HEK293 (cell line): ENCODE results near the gene KCNMA1.

Experiments used
- CTCF ChIA-PET: fragments of 350-600 bp; formaldehyde crosslinking; extraction: SDS; loops from one replicate; lab custom pipeline; 2021; ENCODE audit warnings: antibody characterized with exemption; lab: Yijun Ruan, JAX
- POLR2A ChIA-PET: fragments of 300-600 bp; formaldehyde crosslinking; extraction: SDS; loops from one replicate; lab custom pipeline; 2020; ENCODE audit warnings: antibody characterized with exemption, inconsistent platforms; lab: Yijun Ruan, JAX
- H3K27ac ChIP-seq: fragments of 200-500 bp; sonication (Bioruptor generic); 2 replicates; pipeline ENCODE4 v1.5.1; 2014; ENCODE audit warnings: low read depth, low read length, control low read depth, inconsistent platforms; ENCODE audit errors: extremely low read depth
- H3K36me3 ChIP-seq, 2 experiments: fragments of 200-500 bp in 1 of 2; sonication (Bioruptor generic) in 1 of 2; 1 replicate in 1 of 2; 2 replicates in 1 of 2; pipeline ENCODE4 v1.5.1; 2014 to 2017; ENCODE audit warnings: inconsistent platforms in 2 of 2, low read length in 2 of 2; ENCODE audit not compliant: control insufficient read depth in 2 of 2, insufficient read depth in 1 of 2
- H3K4me1 ChIP-seq: fragments of 200-500 bp; sonication (Bioruptor generic); 2 replicates; pipeline ENCODE4 v1.5.1; 2014; ENCODE audit warnings: mild to moderate bottlenecking, low read length, inconsistent platforms; ENCODE audit not compliant: control insufficient read depth, insufficient read depth
- H3K4me3 ChIP-seq: 2 replicates; pipeline ENCODE4 v1.5.1; 2011; ENCODE audit warnings: low read depth, mild to moderate bottlenecking, control low read depth, low read length, moderate library complexity
- H3K9me3 ChIP-seq: fragments of 200-500 bp; sonication (Bioruptor generic); 2 replicates; pipeline ENCODE4 v1.5.1; 2014; ENCODE audit warnings: low read depth, low read length, inconsistent platforms; ENCODE audit not compliant: control insufficient read depth, insufficient read depth
- BCL11B ChIP-seq: fragments of 450-650 bp; formaldehyde crosslinking; IDR thresholded peaks from 2 replicates; pipeline ENCODE4 v1.5.1; 2016; ENCODE audit warnings: low read depth, missing biosample characterization, missing genetic modification characterization
- MEIS1 ChIP-seq: sonication (generic); formaldehyde crosslinking; IDR thresholded peaks from 2 replicates; pipeline ENCODE4 v1.8.1; 2022; ENCODE audit warnings: missing genetic modification reagents, mild to moderate bottlenecking, borderline replicate concordance
- ZNF18 ChIP-seq: fragments of 450-650 bp; formaldehyde crosslinking; IDR thresholded peaks from 2 replicates; pipeline ENCODE4 v1.5.1; 2016; ENCODE audit warnings: missing biosample characterization, missing genetic modification characterization
- ZNF214 ChIP-seq: fragments of 450-650 bp; formaldehyde crosslinking; IDR thresholded peaks from 2 replicates; pipeline ENCODE4 v1.5.1; 2017; ENCODE audit warnings: missing biosample characterization, mild to moderate bottlenecking, missing genetic modification characterization, borderline replicate concordance
- ZNF223 ChIP-seq: fragments of 450-650 bp; formaldehyde crosslinking; IDR thresholded peaks from 2 replicates; pipeline ENCODE4 v1.5.1; 2016; ENCODE audit warnings: missing biosample characterization, missing genetic modification characterization
- ZNF274 ChIP-seq, 2 experiments: fragments of 200-500 bp in 1 of 2; fragments of 450-650 bp in 1 of 2; sonication (Bioruptor generic) in 1 of 2; formaldehyde crosslinking in 1 of 2; IDR thresholded peaks; 2 replicates each; pipeline versions ENCODE4 v1.5.1 to v1.6.1; 2014 to 2016; ENCODE audit warnings: borderline replicate concordance in 1 of 2, inconsistent platforms in 1 of 2, low read length in 1 of 2, missing biosample characterization in 1 of 2, missing genetic modification characterization in 1 of 2
- ZNF366 ChIP-seq: fragments of 450-650 bp; formaldehyde crosslinking; conservative IDR thresholded peaks from 2 replicates; pipeline ENCODE4 v1.5.1; 2016; ENCODE audit warnings: missing biosample characterization, missing genetic modification characterization
- ZNF416 ChIP-seq: fragments of 450-650 bp; formaldehyde crosslinking; IDR thresholded peaks from 2 replicates; pipeline ENCODE4 v1.5.1; 2016; ENCODE audit warnings: missing biosample characterization, missing genetic modification characterization
- ZNF433 ChIP-seq: fragments of 450-650 bp; formaldehyde crosslinking; IDR thresholded peaks from 2 replicates; pipeline ENCODE4 v1.5.1; 2016; ENCODE audit warnings: missing biosample characterization, missing genetic modification characterization, low read depth
- ZNF449 ChIP-seq: fragments of 450-650 bp; formaldehyde crosslinking; IDR thresholded peaks from 2 replicates; pipeline ENCODE4 v1.5.1; 2017; ENCODE audit warnings: missing biosample characterization, mild to moderate bottlenecking, missing genetic modification characterization, moderate library complexity
- ZNF510 ChIP-seq: fragments of 450-650 bp; formaldehyde crosslinking; IDR thresholded peaks from 2 replicates; pipeline ENCODE4 v1.5.1; 2018; ENCODE audit warnings: mild to moderate bottlenecking, missing genetic modification characterization, missing biosample characterization; ENCODE audit not compliant: insufficient replicate concordance
- ZNF830 ChIP-seq: fragments of 450-650 bp; IDR thresholded peaks from 2 replicates; pipeline ENCODE4 v1.5.0; 2018; ENCODE audit warnings: missing biosample characterization, missing genetic modification characterization, low read depth, mild to moderate bottlenecking, moderate library complexity
- ZNF837 ChIP-seq: fragments of 450-650 bp; formaldehyde crosslinking; IDR thresholded peaks from 2 replicates; pipeline ENCODE4 v1.5.1; 2016; ENCODE audit warnings: missing biosample characterization, missing genetic modification characterization
- TF ChIP-seq, protein P1 (sequence below): fragments of 450-650 bp; formaldehyde crosslinking; IDR thresholded peaks from 2 replicates; pipeline ENCODE4 v1.5.1; 2016; ENCODE audit warnings: missing biosample characterization, missing genetic modification characterization, low read depth
- TF ChIP-seq, protein P2 (sequence below): fragments of 450-650 bp; formaldehyde crosslinking; IDR thresholded peaks from 2 replicates; pipeline ENCODE4 v1.5.1; 2016; ENCODE audit warnings: missing biosample characterization, missing genetic modification characterization, borderline replicate concordance
- TF ChIP-seq, protein P3 (sequence below): fragments of 450-650 bp; formaldehyde crosslinking; IDR thresholded peaks from 2 replicates; pipeline ENCODE4 v1.5.1; 2016; ENCODE audit warnings: missing biosample characterization, missing genetic modification characterization

The KCNMA1 gene

GRCh38 chr10:77494756-77495541 is 142.7 kb downstream of the KCNMA1 start:
- TF ChIP-seq ZNF837 (no peak), ZNF274 (IDR thresholded peaks at IDR 0.05; ENCODE audit: low read length) (no peak), ZNF274 (tag by site-specific recombination; IDR thresholded peaks at IDR 0.05; ENCODE audit: borderline replicate concordance) (no peak), ZNF366 (no peak), ZNF830 (tag by site-specific recombination) (no peak), ZNF18 (tag by site-specific recombination) (no peak), ZNF510 (tag by site-specific recombination) (no peak), ZNF223 (tag by site-specific recombination) (no peak), ZNF449 (tag by site-specific recombination) (no peak), ZNF214 (tag by site-specific recombination) (no peak), ZNF416 (no peak), BCL11B (no peak), ZNF433 (tag by site-specific recombination) (no peak), MEIS1 (CRISPR knock-in tag) (no peak)
- TF ChIP-seq, protein P1, sequence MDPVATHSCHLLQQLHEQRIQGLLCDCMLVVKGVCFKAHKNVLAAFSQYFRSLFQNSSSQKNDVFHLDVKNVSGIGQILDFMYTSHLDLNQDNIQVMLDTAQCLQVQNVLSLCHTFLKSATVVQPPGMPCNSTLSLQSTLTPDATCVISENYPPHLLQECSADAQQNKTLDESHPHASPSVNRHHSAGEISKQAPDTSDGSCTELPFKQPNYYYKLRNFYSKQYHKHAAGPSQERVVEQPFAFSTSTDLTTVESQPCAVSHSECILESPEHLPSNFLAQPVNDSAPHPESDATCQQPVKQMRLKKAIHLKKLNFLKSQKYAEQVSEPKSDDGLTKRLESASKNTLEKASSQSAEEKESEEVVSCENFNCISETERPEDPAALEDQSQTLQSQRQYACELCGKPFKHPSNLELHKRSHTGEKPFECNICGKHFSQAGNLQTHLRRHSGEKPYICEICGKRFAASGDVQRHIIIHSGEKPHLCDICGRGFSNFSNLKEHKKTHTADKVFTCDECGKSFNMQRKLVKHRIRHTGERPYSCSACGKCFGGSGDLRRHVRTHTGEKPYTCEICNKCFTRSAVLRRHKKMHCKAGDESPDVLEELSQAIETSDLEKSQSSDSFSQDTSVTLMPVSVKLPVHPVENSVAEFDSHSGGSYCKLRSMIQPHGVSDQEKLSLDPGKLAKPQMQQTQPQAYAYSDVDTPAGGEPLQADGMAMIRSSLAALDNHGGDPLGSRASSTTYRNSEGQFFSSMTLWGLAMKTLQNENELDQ (tag by site-specific recombination), result no peak
- TF ChIP-seq, protein P2, sequence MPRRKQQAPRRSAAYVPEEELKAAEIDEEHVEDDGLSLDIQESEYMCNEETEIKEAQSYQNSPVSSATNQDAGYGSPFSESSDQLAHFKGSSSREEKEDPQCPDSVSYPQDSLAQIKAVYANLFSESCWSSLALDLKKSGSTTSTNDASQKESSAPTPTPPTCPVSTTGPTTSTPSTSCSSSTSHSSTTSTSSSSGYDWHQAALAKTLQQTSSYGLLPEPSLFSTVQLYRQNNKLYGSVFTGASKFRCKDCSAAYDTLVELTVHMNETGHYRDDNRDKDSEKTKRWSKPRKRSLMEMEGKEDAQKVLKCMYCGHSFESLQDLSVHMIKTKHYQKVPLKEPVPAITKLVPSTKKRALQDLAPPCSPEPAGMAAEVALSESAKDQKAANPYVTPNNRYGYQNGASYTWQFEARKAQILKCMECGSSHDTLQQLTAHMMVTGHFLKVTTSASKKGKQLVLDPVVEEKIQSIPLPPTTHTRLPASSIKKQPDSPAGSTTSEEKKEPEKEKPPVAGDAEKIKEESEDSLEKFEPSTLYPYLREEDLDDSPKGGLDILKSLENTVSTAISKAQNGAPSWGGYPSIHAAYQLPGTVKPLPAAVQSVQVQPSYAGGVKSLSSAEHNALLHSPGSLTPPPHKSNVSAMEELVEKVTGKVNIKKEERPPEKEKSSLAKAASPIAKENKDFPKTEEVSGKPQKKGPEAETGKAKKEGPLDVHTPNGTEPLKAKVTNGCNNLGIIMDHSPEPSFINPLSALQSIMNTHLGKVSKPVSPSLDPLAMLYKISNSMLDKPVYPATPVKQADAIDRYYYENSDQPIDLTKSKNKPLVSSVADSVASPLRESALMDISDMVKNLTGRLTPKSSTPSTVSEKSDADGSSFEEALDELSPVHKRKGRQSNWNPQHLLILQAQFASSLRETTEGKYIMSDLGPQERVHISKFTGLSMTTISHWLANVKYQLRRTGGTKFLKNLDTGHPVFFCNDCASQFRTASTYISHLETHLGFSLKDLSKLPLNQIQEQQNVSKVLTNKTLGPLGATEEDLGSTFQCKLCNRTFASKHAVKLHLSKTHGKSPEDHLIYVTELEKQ (tag by site-specific recombination), result no peak
- TF ChIP-seq, protein P3, sequence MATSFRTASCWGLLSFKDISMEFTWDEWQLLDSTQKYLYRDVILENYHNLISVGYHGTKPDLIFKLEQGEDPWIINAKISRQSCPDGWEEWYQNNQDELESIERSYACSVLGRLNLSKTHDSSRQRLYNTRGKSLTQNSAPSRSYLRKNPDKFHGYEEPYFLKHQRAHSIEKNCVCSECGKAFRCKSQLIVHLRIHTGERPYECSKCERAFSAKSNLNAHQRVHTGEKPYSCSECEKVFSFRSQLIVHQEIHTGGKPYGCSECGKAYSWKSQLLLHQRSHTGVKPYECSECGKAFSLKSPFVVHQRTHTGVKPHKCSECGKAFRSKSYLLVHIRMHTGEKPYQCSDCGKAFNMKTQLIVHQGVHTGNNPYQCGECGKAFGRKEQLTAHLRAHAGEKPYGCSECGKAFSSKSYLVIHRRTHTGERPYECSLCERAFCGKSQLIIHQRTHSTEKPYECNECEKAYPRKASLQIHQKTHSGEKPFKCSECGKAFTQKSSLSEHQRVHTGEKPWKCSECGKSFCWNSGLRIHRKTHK (tag by site-specific recombination), result no peak
- Histone ChIP-seq H3K4me1 (no peaks in the 10 kb centered on the region), H3K4me3 (no peak overlapping the region), H3K36me3 (no peaks in the 10 kb centered on the region), H3K27ac (no peak overlapping the region), H3K9me3 (no peaks in the 10 kb centered on the region)
- POLR2A ChIA-PET, result no interaction called here
- CTCF ChIA-PET, result interaction anchor here (0.5 to 1.0 kb wide), 7 partner anchors 15 to 361 kb away, joined by 3 to 5 read pairs (median 3); no protein-coding TSS in a partner anchor
